Stimulated activated naive CD8-positive, alpha-beta T cell treated with anti-CD3 and anti-CD28 coated beads, Interleukin-15, Interleukin-2, amounts not matched to agents 100 U/mL and 50 U/mL, for 24 hours (primary cell): ENCODE data around the gene FAM171A2.
A peak's percentile ranks its signal among the peaks of the same experiment; 100 is the strongest.

ENCODE experiments used
- ATAC-seq: fragments of 150-1000 bp; cut with Tn5 transposase; one replicate; pipeline ENCODE4 v1.10.0; 2021
- DNase-seq: peaks from one replicate; pipeline ENCODE4 v3.0.0; 2021

Gene FAM171A2

DNA sequence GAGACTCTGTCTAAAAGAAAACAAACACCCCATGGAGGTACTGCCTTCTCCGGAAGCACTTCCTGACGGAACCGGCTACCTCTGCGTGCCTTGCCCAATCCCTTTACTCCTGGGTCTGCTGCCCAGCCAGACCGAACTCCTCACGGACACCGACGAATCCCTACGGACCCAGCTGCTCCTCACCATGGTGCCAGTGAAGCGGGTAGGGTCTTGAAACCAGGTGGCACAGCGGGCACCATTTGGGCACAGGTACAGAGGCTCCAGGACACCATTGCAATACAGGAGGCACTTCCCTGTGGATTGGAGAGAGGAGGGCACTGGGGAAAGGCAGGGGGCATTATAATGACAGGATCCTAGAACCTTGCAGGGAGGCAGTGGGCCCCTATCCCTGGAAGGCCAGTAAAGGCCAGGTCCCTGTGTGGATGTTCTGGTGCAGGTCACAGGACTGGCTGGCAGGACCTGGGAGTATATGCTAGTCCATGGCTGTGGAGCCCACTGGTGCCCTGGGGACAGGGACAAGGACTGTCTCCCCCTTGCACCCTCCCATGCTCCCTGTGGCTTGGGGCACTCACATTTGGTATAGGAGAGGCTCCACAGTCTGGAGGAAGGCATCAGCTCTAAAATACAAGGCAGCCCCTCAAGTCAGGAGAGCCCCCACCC, 41.3 kb downstream of the FAM171A2 start:
- ATAC-seq (no peak), DNase-seq (no peak)

DNA sequence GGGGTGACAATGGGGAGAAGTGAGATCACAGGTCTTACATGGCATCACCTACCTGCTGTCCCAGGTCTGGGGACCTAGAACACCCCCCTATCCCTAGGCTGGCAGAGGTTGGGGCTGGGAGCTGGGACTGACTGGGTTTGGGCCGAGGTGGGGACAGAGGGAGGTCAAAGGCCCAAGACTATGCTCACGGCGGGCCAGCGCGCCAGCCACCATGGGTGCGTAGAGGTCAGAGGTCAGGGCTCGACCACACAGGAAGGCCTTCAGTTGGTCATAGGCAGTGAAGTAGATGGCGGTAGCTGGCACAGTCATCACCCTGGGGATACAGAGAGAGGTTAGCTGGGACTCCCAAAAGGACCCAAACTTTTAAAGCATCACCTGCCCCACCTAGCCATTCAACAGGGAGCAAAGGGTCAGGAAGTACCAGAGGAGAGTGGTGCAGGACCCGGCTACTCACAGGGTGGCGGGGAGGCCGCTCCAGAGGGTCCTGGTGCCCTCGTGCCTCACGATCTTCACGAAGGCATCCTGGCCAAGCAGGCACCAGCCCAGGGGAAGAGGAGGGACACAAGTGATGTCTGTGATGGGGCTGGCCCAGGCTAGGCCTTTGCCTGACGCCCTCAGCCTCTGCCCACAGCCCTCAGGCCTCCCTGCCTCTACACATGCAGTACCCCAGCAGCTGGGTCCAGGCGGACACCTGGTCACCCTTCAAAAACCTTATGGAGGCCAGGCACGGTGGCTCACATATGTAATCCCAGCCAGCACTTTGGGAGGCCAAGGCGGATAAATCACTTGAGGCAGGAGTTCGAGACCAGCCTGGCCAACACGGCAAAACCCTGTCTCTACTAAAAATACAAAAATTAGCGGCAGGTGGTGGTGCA, 42.2 kb downstream of the FAM171A2 start:
- no peak for ATAC-seq
- no peak for DNase-seq

GRCh38 chr17:44320066-44320465, 43.6 kb downstream of the FAM171A2 start:
- DNase-seq (no peak), ATAC-seq (no peak)

DNA sequence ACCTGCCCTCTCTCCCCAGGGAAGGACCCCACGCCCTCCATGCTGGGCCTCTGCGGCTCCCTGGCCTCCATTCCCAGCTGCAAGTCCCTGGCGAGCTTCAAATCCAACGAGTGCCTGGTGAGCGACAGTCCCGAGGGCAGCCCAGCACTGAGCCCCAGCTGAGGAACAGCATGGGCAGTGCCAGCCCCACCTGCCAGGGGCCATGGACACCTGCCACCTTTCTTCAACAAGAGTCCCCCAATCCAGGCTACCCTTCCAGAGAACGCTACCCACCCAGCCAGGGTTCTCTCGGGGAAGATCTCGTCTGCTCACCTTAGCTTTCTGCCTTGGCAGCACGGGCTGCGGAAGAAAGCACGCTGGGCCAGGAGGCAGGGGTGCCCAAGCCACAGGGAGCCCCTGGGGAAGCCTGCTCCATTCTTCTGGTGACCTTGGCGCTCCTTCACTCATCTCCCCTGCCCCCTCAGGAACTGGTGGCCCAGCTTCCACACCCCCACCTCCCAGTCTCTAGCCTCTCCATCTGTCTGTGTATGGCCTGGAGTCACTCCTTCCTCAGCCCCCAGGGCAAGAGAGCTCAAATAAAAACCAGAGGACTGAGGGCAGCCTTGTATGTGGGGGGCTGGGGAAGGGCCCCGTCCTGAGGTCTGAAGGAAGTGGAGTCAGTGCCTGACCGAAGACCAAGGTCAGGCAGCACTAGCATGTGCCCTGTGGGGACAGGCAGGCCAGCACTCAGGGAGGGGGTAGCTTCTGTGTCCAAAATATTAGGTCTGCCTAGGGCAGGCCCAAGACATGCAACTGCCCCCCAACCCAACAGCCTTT, 45.4 kb downstream of the FAM171A2 start:
- ATAC-seq (no peak), DNase-seq (no peak)

GRCh38 chr17:44317545-44317944, 46.1 kb downstream of the FAM171A2 start:
- DNase-seq (no peak), ATAC-seq (no peak)

- ATAC-seq: no peak
These were observed 47.6 kb downstream of the FAM171A2 start for GRCh38 chr17:44315760-44316731.

DNA sequence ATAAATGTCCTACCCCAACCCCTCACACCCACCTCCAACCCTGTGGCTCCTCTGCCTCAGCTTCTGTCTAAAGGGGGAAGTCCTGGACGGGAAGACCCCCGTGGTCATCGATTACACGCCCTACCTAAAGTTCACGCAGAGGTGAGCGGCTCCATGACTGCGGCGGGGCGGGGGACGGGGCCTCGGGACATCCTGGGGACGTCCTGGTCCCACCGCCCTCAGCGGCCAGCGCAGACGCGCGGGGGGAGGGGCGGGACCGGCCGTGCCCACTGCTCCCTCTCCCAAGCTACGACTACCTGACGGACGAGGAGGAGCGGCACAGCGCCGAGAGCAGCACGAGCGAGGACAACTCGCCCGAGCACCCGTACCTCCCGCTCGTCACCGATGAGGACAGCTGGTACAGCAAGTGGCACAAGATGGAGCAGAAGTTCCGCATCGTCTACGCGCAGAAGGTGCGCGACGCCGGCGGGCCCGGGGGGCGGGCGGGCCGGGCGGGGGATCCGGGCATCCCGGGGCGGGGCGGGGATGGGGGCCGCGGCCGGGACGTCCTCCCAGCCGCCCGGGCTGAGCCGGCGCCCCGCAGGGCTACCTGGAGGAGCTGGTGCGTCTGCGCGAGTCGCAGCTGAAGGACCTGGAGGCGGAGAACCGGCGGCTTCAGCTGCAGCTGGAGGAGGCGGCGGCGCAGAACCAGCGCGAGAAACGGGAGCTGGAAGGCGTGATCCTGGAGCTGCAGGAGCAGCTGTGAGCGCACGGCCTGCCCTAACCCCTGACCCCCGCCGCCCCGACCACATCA, 48.6 kb downstream of the FAM171A2 start:
- ATAC-seq (peak; percentile 54), DNase-seq (peak; percentile 61)

More at GRCh38 chr17:44315760-44316731, 47.6 kb downstream of the FAM171A2 start:
- no peak for DNase-seq

- no peak for ATAC-seq
- DNase-seq: no peak
These were observed 49.2 kb downstream of the FAM171A2 start for GRCh38 chr17:44314524-44314868.

DNA sequence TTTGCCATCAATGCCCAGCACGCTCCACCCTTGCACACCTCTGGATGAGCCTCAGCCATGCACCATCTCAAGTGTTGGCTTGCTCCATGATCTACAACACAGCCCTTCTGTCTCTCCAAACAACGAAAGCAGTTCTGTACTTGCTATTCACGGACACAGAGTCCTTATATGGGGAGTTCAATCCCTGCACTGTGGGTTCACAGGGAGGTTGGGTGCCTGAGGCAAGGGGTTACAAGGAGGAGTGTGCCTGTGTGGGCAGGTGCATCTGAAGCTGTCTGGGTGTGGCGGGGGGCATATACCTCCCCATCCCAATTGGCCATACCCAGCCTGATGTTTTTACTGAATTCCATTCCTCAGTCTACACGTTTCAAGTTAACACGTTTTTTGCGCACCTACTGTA, 49.6 kb downstream of the FAM171A2 start:
- no peak for DNase-seq
- no peak for ATAC-seq

GRCh38 chr17:44312396-44313104, 51.1 kb downstream of the FAM171A2 start:
- DNase-seq: no peak
- ATAC-seq: no peak

GRCh38 chr17:44311562-44312181, 52.0 kb downstream of the FAM171A2 start:
- DNase-seq (no peak), ATAC-seq (no peak)

GRCh38 chr17:44310609-44311376, 52.9 kb downstream of the FAM171A2 start:
- DNase-seq (no peak), ATAC-seq (no peak)

- DNase-seq: no peak
- ATAC-seq: no peak
These were observed 53.5 kb downstream of the FAM171A2 start for GRCh38 chr17:44310188-44310587.

GRCh38 chr17:44309472-44309871, 54.2 kb downstream of the FAM171A2 start:
- ATAC-seq: no peak

DNA sequence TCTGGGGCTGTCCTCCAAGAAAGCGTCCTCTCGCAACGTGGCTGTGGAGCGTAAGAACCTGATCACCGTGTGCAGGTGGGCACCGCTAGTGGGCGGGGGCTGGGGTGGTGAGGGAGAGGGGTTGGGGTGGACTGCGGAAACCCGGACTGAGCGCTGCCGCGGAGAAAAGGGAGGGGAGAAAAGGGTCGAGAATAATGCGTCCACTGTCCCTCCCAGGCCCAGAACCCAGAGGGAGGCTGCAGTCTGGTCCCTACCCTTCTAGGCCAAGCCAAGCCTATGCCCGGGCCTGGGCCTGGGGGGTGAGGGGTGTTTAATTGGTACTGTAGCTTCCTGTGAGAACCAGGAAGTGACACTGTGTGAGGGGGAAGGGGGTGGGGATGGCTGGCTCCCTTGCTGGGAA, 54.8 kb downstream of the FAM171A2 start:
- no peak for ATAC-seq
- DNase-seq: no peak

More at GRCh38 chr17:44309472-44309871, 54.2 kb downstream of the FAM171A2 start:
- DNase-seq: no peak

DNA sequence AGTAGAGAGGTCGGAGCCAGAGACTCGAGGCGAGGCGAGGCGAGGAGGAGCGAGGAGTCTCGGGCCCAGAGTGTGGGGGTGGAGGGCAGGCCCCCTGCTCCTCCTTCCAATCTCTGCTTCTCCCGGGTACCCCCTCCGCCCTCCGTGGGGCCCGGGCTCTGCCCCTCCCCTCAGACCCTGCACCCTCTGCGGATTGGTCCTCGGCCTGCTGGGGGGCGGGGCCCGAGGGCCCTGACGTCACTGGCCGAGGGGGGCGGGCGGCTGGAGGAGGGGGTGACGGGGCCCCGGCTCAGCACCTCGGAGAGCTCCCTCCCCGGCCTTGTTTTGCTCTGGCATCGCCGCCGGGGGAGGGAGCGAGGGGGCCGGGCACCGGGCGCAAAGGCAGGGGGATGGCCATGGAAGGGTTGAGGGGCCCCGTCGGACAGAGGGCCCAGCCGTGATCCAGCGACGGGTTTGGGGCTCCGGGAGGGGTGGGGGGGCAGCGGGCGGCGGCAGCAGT, 55.3 kb downstream of the FAM171A2 start, which contains the start of gene RUNDC3A:
Gene RUNDC3A (plus strand): TSS at position 282 of the 499 bp plus-strand sequence. CDS start 232 bp downstream, outside the sequence.
- ATAC-seq (peak; percentile 77), DNase-seq (peak; percentile 89)

- ATAC-seq: no peak
- DNase-seq: no peak
These were observed 56.1 kb downstream of the FAM171A2 start for GRCh38 chr17:44307387-44308186.

- no peak for ATAC-seq
- DNase-seq: no peak
These were observed 59.0 kb downstream of the FAM171A2 start for GRCh38 chr17:44304651-44305050.
